ENCODE results near the gene PRMT1. TPM values are rescaled to one million over a fixed set of nuclear protein-coding genes. Genes with fewer than 3 reads are reported as not detected.

Gene PRMT1
- total and polyA plus RNA-seq, 4 donors: 35.1 to 67.2 (median 53.8) TPM

DNA sequence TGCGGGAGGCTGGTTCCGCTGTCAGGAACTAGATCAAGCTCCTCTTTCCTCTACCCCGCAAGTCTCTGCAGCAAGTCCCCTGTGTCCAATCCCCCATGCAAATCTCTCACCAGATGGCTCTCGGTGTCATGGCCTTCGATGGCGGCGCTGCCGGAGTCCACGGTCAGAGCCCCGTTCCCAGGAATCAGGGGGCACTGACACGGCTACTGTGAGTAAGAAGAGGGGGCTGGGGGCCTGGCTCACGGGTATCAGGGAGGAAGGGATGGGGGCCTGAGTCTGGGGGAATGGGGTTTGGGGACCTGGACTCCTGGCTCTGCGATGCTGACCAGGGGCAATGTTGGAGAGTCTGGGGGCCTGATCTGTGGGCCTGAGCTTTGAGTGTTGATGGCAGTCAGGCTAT is 31.1 kb upstream of the PRMT1 start:
- Histone ChIP-seq H3K27me3 (ENCODE audit: control insufficient read depth in 4 of 4, insufficient read depth in 4 of 4, low read length in 3 of 4) (no peaks in the 10 kb centered on the region), H3K27ac (ENCODE audit: low read depth in 1 of 2, low read length in 2 of 2) (no peak overlapping the region), H3K9ac (ENCODE audit: low read depth in 1 of 2, low read length in 2 of 2) (no peak overlapping the region), H3K36me3 (ENCODE audit: control insufficient read depth in 4 of 4, insufficient read depth in 3 of 4, low read depth in 1 of 4, low read length in 3 of 4) (peaks cover 6 to 27% (median 21%) of the 10 kb centered on the region in 4 donors), H3K4me1 (ENCODE audit: control insufficient read depth in 4 of 4, insufficient read depth in 4 of 4, low read length in 3 of 4) (peaks cover 0 to 22% (median 13%) of the 10 kb centered on the region in 4 donors), H3K9me3 (ENCODE audit: control insufficient read depth in 4 of 4, low read length in 3 of 4) (no peaks in the 10 kb centered on the region), H3K4me3 (ENCODE audit: low read depth in 1 of 3, low read length in 3 of 3) (no peak overlapping the region)
- 92% methylated on average over 13 of the region's 13 CpGs for WGBS
- TF ChIP-seq, protein P1, sequence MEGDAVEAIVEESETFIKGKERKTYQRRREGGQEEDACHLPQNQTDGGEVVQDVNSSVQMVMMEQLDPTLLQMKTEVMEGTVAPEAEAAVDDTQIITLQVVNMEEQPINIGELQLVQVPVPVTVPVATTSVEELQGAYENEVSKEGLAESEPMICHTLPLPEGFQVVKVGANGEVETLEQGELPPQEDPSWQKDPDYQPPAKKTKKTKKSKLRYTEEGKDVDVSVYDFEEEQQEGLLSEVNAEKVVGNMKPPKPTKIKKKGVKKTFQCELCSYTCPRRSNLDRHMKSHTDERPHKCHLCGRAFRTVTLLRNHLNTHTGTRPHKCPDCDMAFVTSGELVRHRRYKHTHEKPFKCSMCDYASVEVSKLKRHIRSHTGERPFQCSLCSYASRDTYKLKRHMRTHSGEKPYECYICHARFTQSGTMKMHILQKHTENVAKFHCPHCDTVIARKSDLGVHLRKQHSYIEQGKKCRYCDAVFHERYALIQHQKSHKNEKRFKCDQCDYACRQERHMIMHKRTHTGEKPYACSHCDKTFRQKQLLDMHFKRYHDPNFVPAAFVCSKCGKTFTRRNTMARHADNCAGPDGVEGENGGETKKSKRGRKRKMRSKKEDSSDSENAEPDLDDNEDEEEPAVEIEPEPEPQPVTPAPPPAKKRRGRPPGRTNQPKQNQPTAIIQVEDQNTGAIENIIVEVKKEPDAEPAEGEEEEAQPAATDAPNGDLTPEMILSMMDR (IDR thresholded peaks at IDR 0.05; ENCODE audit: low read depth, low read length, missing input control): no peak
- TF ChIP-seq, protein P2, sequence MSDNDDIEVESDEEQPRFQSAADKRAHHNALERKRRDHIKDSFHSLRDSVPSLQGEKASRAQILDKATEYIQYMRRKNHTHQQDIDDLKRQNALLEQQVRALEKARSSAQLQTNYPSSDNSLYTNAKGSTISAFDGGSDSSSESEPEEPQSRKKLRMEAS (IDR thresholded peaks at IDR 0.05): no peak
- TF ChIP-seq TAF1 (conservative IDR thresholded peaks at IDR 0.05) (no peak), NR2F2 (IDR thresholded peaks at IDR 0.05) (no peak), SP1 (IDR thresholded peaks at IDR 0.05) (no peak)
- TF ChIP-seq, protein P3, sequence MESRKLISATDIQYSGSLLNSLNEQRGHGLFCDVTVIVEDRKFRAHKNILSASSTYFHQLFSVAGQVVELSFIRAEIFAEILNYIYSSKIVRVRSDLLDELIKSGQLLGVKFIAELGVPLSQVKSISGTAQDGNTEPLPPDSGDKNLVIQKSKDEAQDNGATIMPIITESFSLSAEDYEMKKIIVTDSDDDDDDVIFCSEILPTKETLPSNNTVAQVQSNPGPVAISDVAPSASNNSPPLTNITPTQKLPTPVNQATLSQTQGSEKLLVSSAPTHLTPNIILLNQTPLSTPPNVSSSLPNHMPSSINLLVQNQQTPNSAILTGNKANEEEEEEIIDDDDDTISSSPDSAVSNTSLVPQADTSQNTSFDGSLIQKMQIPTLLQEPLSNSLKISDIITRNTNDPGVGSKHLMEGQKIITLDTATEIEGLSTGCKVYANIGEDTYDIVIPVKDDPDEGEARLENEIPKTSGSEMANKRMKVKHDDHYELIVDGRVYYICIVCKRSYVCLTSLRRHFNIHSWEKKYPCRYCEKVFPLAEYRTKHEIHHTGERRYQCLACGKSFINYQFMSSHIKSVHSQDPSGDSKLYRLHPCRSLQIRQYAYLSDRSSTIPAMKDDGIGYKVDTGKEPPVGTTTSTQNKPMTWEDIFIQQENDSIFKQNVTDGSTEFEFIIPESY (IDR thresholded peaks at IDR 0.05): no peak
- TF ChIP-seq, protein P4, sequence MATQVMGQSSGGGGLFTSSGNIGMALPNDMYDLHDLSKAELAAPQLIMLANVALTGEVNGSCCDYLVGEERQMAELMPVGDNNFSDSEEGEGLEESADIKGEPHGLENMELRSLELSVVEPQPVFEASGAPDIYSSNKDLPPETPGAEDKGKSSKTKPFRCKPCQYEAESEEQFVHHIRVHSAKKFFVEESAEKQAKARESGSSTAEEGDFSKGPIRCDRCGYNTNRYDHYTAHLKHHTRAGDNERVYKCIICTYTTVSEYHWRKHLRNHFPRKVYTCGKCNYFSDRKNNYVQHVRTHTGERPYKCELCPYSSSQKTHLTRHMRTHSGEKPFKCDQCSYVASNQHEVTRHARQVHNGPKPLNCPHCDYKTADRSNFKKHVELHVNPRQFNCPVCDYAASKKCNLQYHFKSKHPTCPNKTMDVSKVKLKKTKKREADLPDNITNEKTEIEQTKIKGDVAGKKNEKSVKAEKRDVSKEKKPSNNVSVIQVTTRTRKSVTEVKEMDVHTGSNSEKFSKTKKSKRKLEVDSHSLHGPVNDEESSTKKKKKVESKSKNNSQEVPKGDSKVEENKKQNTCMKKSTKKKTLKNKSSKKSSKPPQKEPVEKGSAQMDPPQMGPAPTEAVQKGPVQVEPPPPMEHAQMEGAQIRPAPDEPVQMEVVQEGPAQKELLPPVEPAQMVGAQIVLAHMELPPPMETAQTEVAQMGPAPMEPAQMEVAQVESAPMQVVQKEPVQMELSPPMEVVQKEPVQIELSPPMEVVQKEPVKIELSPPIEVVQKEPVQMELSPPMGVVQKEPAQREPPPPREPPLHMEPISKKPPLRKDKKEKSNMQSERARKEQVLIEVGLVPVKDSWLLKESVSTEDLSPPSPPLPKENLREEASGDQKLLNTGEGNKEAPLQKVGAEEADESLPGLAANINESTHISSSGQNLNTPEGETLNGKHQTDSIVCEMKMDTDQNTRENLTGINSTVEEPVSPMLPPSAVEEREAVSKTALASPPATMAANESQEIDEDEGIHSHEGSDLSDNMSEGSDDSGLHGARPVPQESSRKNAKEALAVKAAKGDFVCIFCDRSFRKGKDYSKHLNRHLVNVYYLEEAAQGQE (IDR thresholded peaks at IDR 0.05): no peak
- DNase-seq (ENCODE audit: low spot score): no peak

DNA sequence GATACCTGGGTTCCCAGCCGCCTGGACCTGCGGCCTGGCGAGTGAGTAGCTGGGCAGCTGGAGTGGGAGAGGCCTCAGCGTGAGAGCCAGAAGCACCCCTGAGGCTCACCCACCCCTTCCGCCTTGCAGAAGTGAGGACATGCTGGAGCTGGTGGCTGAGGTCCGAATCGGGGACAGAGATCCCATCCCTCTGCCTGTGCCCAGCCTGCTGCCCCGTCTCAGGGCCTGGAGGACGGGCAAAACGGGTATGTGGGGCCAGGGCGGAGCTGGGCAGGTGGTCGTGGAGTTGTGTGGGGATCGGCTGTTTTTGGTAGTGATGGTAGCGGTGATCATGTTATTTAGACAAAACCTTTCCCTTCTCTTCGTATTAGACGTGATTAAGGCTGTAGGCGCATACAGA is 30.5 kb upstream of the PRMT1 start:
- H3K9ac ChIP-seq (ENCODE audit: low read depth in 1 of 2, low read length in 2 of 2): no peak overlapping the region
- H3K27ac ChIP-seq (ENCODE audit: low read depth in 1 of 2, low read length in 2 of 2): no peak overlapping the region
- H3K4me1 ChIP-seq (ENCODE audit: control insufficient read depth in 4 of 4, insufficient read depth in 4 of 4, low read length in 3 of 4): peaks cover 0 to 20% (median 13%) of the 10 kb centered on the region in 4 donors
- 95% methylated on average over 17 of the region's 17 CpGs for WGBS
- no peak overlapping the region for H3K4me3 ChIP-seq (ENCODE audit: low read depth in 1 of 3, low read length in 3 of 3)
- no peaks in the 10 kb centered on the region for H3K27me3 ChIP-seq (ENCODE audit: control insufficient read depth in 4 of 4, insufficient read depth in 4 of 4, low read length in 3 of 4)
- peaks cover 10 to 31% (median 24%) of the 10 kb centered on the region in 4 donors for H3K36me3 ChIP-seq (ENCODE audit: control insufficient read depth in 4 of 4, insufficient read depth in 3 of 4, low read depth in 1 of 4, low read length in 3 of 4)
- DNase-seq (ENCODE audit: low spot score): no peak
- H3K9me3 ChIP-seq (ENCODE audit: control insufficient read depth in 4 of 4, low read length in 3 of 4): no peaks in the 10 kb centered on the region
- TF ChIP-seq, protein P5, sequence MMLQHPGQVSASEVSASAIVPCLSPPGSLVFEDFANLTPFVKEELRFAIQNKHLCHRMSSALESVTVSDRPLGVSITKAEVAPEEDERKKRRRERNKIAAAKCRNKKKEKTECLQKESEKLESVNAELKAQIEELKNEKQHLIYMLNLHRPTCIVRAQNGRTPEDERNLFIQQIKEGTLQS (IDR thresholded peaks at IDR 0.05): no peak
- TF ChIP-seq, protein P4 (IDR thresholded peaks at IDR 0.05): no peak

Measured in liver (tissue), 9 donors.